HepG2 (cell line): ENCODE results near the gene BYSL. TPM values are rescaled to one million over a fixed set of nuclear protein-coding genes. Genes with fewer than 3 reads are reported as not detected.

Experiments
- ARID2 ChIP-seq: sonication (generic); formaldehyde crosslinking; IDR thresholded peaks from 2 replicates; pipeline ENCODE4 v1.8.1; 2022; ENCODE audit warnings: mild to moderate bottlenecking, missing genetic modification reagents, borderline replicate concordance
- CEBPZ ChIP-seq: IDR thresholded peaks from 2 replicates; pipeline ENCODE4 v1.6.1; 2012; ENCODE audit warnings: low read length, improper control_type of control experiment
- FIP1L1 ChIP-seq: fragments of 200-400 bp; formaldehyde crosslinking; IDR thresholded peaks from 2 replicates; pipeline ENCODE4 v1.6.1; 2018; ENCODE audit warnings: low read depth, mild to moderate bottlenecking, low read length, moderate library complexity, borderline replicate concordance; ENCODE audit not compliant: insufficient read depth
- HDAC6 ChIP-seq: fragments of 200-600 bp; sonication (generic); IDR thresholded peaks from 2 replicates; pipeline ENCODE4 v1.7.0; 2017; ENCODE audit warnings: mild to moderate bottlenecking, antibody characterized with exemption, low read length, low read depth
- MLX ChIP-seq: IDR thresholded peaks from 2 replicates; pipeline ENCODE4 v1.6.1; 2016
- MNT ChIP-seq: fragments of 450-650 bp; IDR thresholded peaks from 2 replicates; pipeline ENCODE4 v1.6.1; 2016
- NR2C2 ChIP-seq: sonication (generic); formaldehyde crosslinking; IDR thresholded peaks from 2 replicates; pipeline ENCODE4 v1.4.0; 2020; ENCODE audit warnings: missing genetic modification reagents, mild to moderate bottlenecking, moderate library complexity, borderline replicate concordance
- SNAPC2 ChIP-seq: sonication (generic); formaldehyde crosslinking; IDR thresholded peaks from 2 replicates; pipeline ENCODE4 v1.8.1; 2022; ENCODE audit warnings: mild to moderate bottlenecking, missing genetic modification reagents
- STAT6 ChIP-seq: sonication (generic); formaldehyde crosslinking; IDR thresholded peaks from 2 replicates; pipeline ENCODE4 v1.4.0; 2020; ENCODE audit warnings: missing genetic modification reagents, mild to moderate bottlenecking, borderline replicate concordance
- TFAP4 ChIP-seq: sonication (generic); IDR thresholded peaks from 2 replicates; pipeline ENCODE4 v1.6.1; 2016; ENCODE audit warnings: low read depth, borderline replicate concordance
- TOE1 ChIP-seq: sonication (generic); formaldehyde crosslinking; IDR thresholded peaks from 2 replicates; pipeline ENCODE4 v1.4.0; 2020; ENCODE audit warnings: mild to moderate bottlenecking, missing genetic modification reagents
- ZFP36L1 ChIP-seq: sonication (generic); formaldehyde crosslinking; IDR thresholded peaks from 2 replicates; pipeline ENCODE4 v1.8.0; 2022; ENCODE audit warnings: mild to moderate bottlenecking, missing genetic modification reagents, moderate library complexity
- ZNF160 ChIP-seq: sonication (generic); formaldehyde crosslinking; IDR thresholded peaks from 2 replicates; pipeline ENCODE4 v1.8.0; 2022; ENCODE audit warnings: mild to moderate bottlenecking, inconsistent platforms, missing genetic modification reagents
- ZNF317 ChIP-seq: sonication (generic); formaldehyde crosslinking; IDR thresholded peaks from 2 replicates; pipeline ENCODE4 v1.5.0; 2020; ENCODE audit warnings: mild to moderate bottlenecking, missing genetic modification reagents
- ZNF773 ChIP-seq: sonication (generic); formaldehyde crosslinking; IDR thresholded peaks from 2 replicates; pipeline ENCODE4 v1.4.0; 2020; ENCODE audit warnings: missing genetic modification reagents, borderline replicate concordance
- ZSCAN12 ChIP-seq: sonication (generic); formaldehyde crosslinking; IDR thresholded peaks from 2 replicates; pipeline ENCODE4 v1.9.0; 2021; ENCODE audit warnings: mild to moderate bottlenecking, missing genetic modification reagents
- polyA plus RNA-seq, 8 experiments: library from polyadenylated mRNA; depleted of rRNA in 3 of 8; stranded (reverse) in 7 of 8; unstranded in 1 of 8; fragments of >200 nt; fragmentation: Illumina TruSeq in 4 of 8; extraction: Trizol in 4 of 8; gene quantifications; 2 replicates each; pipeline versions ENCODE4 v1.2.1 to v1.2.3, GENCODE V29; 2011 to 2016; ENCODE audit warnings: low read depth in 4 of 8, missing spikeins in 1 of 8, mixed read lengths in 1 of 8; ENCODE audit not compliant: insufficient read depth in 1 of 8
- total RNA-seq, 5 experiments: library from RNA; depleted of rRNA; stranded (reverse); fragments of >200 nt; fragmentation: Illumina TruSeq; extraction: Trizol; gene quantifications; 2 replicates each; pipeline ENCODE4 v1.2.3, GENCODE V29; 2016; ENCODE audit warnings: low read depth in 1 of 5

Gene BYSL
- total and polyA plus RNA-seq, 2 of the 13 experiments (the other 11 are each of a cell fraction or from before 2014, with no cell fraction given): 27.9 to 28.6 TPM

- 0 out of 2 replicates have a peak, but pooled peaks have one; percentile 83 for TF ChIP-seq FIP1L1
- TF ChIP-seq ARID2 (CRISPR knock-in tag): peak; percentile 96; the same call in 1 of the 2 replicates
- TF ChIP-seq ZNF160: peak; percentile 67
- TF ChIP-seq MLX: no peak
- TF ChIP-seq STAT6 (CRISPR knock-in tag): 0 out of 2 replicates have a peak, but pooled peaks have one; percentile 82
- TF ChIP-seq HDAC6: no peak
- TF ChIP-seq TOE1 (CRISPR knock-in tag): peak; percentile 55; the same call in 1 of the 2 replicates
- TF ChIP-seq MNT: peak; percentile 48
- peak; percentile 61; the same call in 1 of the 2 replicates for TF ChIP-seq ZFP36L1
- no peak; the same call in 1 of the 2 replicates for TF ChIP-seq ZNF773
- peak; percentile 36; the same call in 1 of the 2 replicates for TF ChIP-seq SNAPC2 (CRISPR knock-in tag)
- no peak; the same call in none of the 2 replicates for TF ChIP-seq ZNF317 (CRISPR knock-in tag)
- peak; percentile 85 for TF ChIP-seq NR2C2 (CRISPR knock-in tag)
- peak; percentile 77; the same call in 1 of the 2 replicates for TF ChIP-seq ZSCAN12 (CRISPR knock-in tag)
- peak; percentile 26; the same call in 1 of the 2 replicates for TF ChIP-seq TFAP4
- no peak for TF ChIP-seq CEBPZ
Measured at GRCh38 chr6:41920921-41921711, at the start of gene BYSL, which contains the start of gene MED20 (continued).
